HepG2 (cell line): Measurements from ENCODE around the gene SPOP. TPM values are rescaled to one million over a fixed set of nuclear protein-coding genes. Genes with fewer than 3 reads are reported as not detected.

ENCODE experiments used
- ARID4A ChIP-seq: sonication (generic); formaldehyde crosslinking; IDR thresholded peaks from 2 replicates; pipeline ENCODE4 v1.5.0; 2020; ENCODE audit warnings: mild to moderate bottlenecking, missing genetic modification reagents, borderline replicate concordance
- HDAC1 ChIP-seq: sonication (generic); formaldehyde crosslinking; IDR thresholded peaks from 2 replicates; pipeline ENCODE4 v1.5.1; 2020; ENCODE audit warnings: mild to moderate bottlenecking, missing genetic modification reagents
- NFRKB ChIP-seq: fragments of 450-650 bp; IDR thresholded peaks from 2 replicates; pipeline ENCODE4 v1.6.1; 2017
- YEATS2 ChIP-seq: sonication (generic); formaldehyde crosslinking; IDR thresholded peaks from 2 replicates; pipeline ENCODE4 v1.4.0; 2020; ENCODE audit warnings: missing genetic modification reagents, borderline replicate concordance
- YEATS4 ChIP-seq: sonication (generic); formaldehyde crosslinking; IDR thresholded peaks from 2 replicates; pipeline ENCODE4 v1.4.0; 2020; ENCODE audit warnings: missing genetic modification reagents, borderline replicate concordance
- ZBTB43 ChIP-seq: sonication (generic); formaldehyde crosslinking; conservative IDR thresholded peaks from 2 replicates; pipeline ENCODE4 v1.4.0; 2020; ENCODE audit warnings: missing genetic modification reagents
- ZNF224 ChIP-seq: sonication (generic); formaldehyde crosslinking; IDR thresholded peaks from 2 replicates; pipeline ENCODE4 v1.5.0; 2020; ENCODE audit warnings: mild to moderate bottlenecking, missing genetic modification reagents
- ZNF577 ChIP-seq: sonication (generic); formaldehyde crosslinking; IDR thresholded peaks from 2 replicates; pipeline ENCODE4 v1.4.0; 2020; ENCODE audit warnings: mild to moderate bottlenecking, low read depth, missing genetic modification reagents, borderline replicate concordance
- polyA plus RNA-seq, 8 experiments: library from polyadenylated mRNA; depleted of rRNA in 3 of 8; stranded (reverse) in 7 of 8; unstranded in 1 of 8; fragments of >200 nt; fragmentation: Illumina TruSeq in 4 of 8; extraction: Trizol in 4 of 8; gene quantifications; 2 replicates each; pipeline versions ENCODE4 v1.2.1 to v1.2.3, GENCODE V29; 2011 to 2016; ENCODE audit warnings: low read depth in 4 of 8, missing spikeins in 1 of 8, mixed read lengths in 1 of 8; ENCODE audit not compliant: insufficient read depth in 1 of 8
- total RNA-seq, 5 experiments: library from RNA; depleted of rRNA; stranded (reverse); fragments of >200 nt; fragmentation: Illumina TruSeq; extraction: Trizol; gene quantifications; 2 replicates each; pipeline ENCODE4 v1.2.3, GENCODE V29; 2016; ENCODE audit warnings: low read depth in 1 of 5
- TF ChIP-seq, protein P1 (sequence below): sonication (generic); formaldehyde crosslinking; IDR thresholded peaks from 2 replicates; pipeline ENCODE4 v1.5.0; 2020; ENCODE audit warnings: missing genetic modification reagents, mild to moderate bottlenecking, borderline replicate concordance
- TF ChIP-seq, protein P2 (sequence below): sonication (generic); formaldehyde crosslinking; IDR thresholded peaks from 2 replicates; pipeline ENCODE4 v1.4.0; 2020; ENCODE audit warnings: mild to moderate bottlenecking, missing genetic modification reagents, borderline replicate concordance
- TF ChIP-seq, protein P3 (sequence below): IDR thresholded peaks from 2 replicates; pipeline ENCODE4 v1.6.1; 2016; ENCODE audit warnings: low read depth, missing genetic modification reagents, missing compliant biosample characterization

Gene SPOP
- total and polyA plus RNA-seq, 2 of the 13 experiments (the other 11 are each of a cell fraction or from before 2014, with no cell fraction given), result 52.8 to 60.8 TPM

- TF ChIP-seq, protein P1, sequence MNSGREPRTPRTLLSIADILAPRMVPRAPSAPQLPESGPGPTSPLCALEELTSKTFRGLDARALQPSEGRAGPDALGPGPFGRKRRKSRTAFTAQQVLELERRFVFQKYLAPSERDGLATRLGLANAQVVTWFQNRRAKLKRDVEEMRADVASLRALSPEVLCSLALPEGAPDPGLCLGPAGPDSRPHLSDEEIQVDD (CRISPR knock-in tag), result peak; percentile 43; the same call in 1 of the 2 replicates
- TF ChIP-seq ZBTB43 (CRISPR knock-in tag) (no peak), ARID4A (CRISPR knock-in tag) (peak; percentile 92), HDAC1 (CRISPR knock-in tag) (peak; percentile 94), YEATS4 (peak; percentile 81; the same call in 1 of the 2 replicates), NFRKB (no peak), ZNF577 (CRISPR knock-in tag) (no peak), ZNF224 (no peak; the same call in none of the 2 replicates), YEATS2 (CRISPR knock-in tag) (peak; percentile 96)
- TF ChIP-seq, protein P2, sequence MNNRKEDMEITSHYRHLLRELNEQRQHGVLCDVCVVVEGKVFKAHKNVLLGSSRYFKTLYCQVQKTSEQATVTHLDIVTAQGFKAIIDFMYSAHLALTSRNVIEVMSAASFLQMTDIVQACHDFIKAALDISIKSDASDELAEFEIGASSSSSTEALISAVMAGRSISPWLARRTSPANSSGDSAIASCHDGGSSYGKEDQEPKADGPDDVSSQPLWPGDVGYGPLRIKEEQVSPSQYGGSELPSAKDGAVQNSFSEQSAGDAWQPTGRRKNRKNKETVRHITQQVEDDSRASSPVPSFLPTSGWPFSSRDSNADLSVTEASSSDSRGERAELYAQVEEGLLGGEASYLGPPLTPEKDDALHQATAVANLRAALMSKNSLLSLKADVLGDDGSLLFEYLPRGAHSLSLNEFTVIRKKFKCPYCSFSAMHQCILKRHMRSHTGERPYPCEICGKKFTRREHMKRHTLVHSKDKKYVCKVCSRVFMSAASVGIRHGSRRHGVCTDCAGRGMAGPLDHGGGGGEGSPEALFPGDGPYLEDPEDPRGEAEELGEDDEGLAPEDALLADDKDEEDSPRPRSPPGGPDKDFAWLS, result 0 out of 2 replicates have a peak, but pooled peaks have one; percentile 41
- TF ChIP-seq, protein P3, sequence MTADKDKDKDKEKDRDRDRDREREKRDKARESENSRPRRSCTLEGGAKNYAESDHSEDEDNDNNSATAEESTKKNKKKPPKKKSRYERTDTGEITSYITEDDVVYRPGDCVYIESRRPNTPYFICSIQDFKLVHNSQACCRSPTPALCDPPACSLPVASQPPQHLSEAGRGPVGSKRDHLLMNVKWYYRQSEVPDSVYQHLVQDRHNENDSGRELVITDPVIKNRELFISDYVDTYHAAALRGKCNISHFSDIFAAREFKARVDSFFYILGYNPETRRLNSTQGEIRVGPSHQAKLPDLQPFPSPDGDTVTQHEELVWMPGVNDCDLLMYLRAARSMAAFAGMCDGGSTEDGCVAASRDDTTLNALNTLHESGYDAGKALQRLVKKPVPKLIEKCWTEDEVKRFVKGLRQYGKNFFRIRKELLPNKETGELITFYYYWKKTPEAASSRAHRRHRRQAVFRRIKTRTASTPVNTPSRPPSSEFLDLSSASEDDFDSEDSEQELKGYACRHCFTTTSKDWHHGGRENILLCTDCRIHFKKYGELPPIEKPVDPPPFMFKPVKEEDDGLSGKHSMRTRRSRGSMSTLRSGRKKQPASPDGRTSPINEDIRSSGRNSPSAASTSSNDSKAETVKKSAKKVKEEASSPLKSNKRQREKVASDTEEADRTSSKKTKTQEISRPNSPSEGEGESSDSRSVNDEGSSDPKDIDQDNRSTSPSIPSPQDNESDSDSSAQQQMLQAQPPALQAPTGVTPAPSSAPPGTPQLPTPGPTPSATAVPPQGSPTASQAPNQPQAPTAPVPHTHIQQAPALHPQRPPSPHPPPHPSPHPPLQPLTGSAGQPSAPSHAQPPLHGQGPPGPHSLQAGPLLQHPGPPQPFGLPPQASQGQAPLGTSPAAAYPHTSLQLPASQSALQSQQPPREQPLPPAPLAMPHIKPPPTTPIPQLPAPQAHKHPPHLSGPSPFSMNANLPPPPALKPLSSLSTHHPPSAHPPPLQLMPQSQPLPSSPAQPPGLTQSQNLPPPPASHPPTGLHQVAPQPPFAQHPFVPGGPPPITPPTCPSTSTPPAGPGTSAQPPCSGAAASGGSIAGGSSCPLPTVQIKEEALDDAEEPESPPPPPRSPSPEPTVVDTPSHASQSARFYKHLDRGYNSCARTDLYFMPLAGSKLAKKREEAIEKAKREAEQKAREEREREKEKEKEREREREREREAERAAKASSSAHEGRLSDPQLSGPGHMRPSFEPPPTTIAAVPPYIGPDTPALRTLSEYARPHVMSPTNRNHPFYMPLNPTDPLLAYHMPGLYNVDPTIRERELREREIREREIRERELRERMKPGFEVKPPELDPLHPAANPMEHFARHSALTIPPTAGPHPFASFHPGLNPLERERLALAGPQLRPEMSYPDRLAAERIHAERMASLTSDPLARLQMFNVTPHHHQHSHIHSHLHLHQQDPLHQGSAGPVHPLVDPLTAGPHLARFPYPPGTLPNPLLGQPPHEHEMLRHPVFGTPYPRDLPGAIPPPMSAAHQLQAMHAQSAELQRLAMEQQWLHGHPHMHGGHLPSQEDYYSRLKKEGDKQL (CRISPR knock-in tag), result no peak; the same call in 1 of the 2 replicates
Observed at GRCh38 chr17:49707608-49708514, 30.0 kb upstream of the SPOP start, which contains the start of gene SLC35B1 (continued).
